LNCAP (cell line): ENCODE data around the gene PLEKHA1.
A peak's percentile ranks its signal among the peaks of the same experiment; 100 is the strongest.

Experiments
- TF ChIP-seq, protein P1 (sequence below): fragments of 450-650 bp; IDR thresholded peaks from 2 replicates; pipeline ENCODE4 v1.5.1; 2017; ENCODE audit warnings: mild to moderate bottlenecking

The PLEKHA1 gene

GRCh38 chr10:122427280-122427679 lies 52.8 kb downstream of the PLEKHA1 start:
- TF ChIP-seq, protein P1, sequence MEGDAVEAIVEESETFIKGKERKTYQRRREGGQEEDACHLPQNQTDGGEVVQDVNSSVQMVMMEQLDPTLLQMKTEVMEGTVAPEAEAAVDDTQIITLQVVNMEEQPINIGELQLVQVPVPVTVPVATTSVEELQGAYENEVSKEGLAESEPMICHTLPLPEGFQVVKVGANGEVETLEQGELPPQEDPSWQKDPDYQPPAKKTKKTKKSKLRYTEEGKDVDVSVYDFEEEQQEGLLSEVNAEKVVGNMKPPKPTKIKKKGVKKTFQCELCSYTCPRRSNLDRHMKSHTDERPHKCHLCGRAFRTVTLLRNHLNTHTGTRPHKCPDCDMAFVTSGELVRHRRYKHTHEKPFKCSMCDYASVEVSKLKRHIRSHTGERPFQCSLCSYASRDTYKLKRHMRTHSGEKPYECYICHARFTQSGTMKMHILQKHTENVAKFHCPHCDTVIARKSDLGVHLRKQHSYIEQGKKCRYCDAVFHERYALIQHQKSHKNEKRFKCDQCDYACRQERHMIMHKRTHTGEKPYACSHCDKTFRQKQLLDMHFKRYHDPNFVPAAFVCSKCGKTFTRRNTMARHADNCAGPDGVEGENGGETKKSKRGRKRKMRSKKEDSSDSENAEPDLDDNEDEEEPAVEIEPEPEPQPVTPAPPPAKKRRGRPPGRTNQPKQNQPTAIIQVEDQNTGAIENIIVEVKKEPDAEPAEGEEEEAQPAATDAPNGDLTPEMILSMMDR = no peak

DNA sequence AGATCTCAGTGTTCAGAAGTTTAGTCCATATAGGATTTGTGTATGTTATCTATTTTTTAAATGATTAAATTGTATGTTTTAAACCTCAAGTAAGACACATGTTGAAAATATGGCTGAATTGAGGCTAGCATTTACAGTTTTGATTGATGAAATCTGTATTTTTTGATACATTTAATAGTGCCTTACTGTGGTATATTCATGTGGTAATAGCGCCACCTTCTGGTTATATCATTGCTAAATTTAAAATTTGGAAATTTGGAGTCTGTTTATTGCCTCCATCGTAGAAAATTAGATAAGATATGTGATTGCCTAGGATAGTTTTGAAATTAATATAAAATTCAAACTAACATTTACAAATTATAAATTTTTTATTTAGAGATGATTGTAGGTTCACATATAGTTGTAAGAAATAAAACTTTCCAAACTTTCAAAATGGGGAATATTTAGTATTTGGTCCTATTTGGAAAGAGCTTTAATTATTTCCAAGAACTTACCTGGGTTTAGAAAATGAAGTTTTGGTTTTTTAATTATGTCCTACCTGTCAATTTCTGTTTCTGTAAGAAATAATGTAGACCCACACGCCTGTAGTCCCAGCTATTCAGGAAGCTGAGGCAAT lies 60.8 kb downstream of the PLEKHA1 start:
- TF ChIP-seq, protein P1 = peak; percentile 62

DNA sequence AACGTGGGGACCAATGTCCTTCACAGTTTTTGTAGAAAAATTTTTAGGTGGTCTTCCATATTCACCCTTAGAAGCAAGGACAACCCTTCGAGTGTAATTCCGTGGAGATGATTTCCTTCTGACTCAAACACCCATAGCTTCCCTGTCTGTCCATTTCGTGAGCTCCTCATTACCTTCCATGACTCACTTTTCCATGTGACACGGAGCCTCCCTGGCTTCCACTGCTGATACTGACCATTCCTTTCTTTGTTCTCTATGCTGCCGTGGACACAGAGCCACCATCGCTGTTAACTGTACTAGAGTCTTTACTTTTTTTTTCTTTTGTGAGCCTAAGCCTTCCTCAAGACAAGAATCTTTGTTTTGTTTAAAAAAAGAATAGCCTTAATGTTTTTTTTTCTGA lies 67.5 kb downstream of the PLEKHA1 start:
- TF ChIP-seq, protein P1 = no peak

DNA sequence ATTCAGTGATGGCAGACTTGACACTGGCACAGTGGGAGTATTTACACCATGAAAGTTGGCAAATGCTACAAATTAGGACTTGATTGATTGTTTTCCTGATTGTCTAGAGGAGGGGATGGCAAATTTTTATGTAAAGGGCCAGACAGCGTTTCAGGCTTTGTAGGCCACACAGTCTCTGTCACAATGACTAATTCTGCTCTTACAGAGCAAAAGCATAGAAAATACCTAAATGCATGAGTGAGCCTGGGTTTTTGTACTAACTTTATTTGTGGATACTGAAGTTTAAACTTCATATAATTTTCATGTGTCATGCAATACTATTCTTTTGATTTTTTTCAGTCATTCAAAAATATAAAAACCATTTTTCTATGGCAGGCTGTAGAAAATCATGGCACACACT lies 71.0 kb downstream of the PLEKHA1 start:
- TF ChIP-seq, protein P1 = no peak

DNA sequence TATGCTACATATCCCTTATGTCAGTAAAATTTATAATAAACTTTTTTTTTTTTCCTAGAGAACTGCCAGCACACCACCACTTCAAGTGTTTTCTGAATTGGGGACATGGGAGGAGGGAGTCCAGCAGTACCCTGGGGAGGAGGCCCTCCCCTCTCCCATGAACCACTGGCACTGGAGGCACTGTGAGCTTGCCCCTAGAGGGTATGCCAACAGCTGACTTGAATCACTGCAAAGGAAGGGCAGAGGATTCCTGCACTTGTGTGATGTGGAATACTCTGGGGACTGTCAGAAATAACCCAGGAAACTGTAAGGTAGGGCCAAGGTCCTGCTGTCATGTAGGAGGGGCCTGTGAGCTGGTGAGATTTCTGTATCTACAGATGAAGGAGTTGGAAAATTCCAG lies 71.4 kb downstream of the PLEKHA1 start:
- TF ChIP-seq, protein P1 = no peak

DNA sequence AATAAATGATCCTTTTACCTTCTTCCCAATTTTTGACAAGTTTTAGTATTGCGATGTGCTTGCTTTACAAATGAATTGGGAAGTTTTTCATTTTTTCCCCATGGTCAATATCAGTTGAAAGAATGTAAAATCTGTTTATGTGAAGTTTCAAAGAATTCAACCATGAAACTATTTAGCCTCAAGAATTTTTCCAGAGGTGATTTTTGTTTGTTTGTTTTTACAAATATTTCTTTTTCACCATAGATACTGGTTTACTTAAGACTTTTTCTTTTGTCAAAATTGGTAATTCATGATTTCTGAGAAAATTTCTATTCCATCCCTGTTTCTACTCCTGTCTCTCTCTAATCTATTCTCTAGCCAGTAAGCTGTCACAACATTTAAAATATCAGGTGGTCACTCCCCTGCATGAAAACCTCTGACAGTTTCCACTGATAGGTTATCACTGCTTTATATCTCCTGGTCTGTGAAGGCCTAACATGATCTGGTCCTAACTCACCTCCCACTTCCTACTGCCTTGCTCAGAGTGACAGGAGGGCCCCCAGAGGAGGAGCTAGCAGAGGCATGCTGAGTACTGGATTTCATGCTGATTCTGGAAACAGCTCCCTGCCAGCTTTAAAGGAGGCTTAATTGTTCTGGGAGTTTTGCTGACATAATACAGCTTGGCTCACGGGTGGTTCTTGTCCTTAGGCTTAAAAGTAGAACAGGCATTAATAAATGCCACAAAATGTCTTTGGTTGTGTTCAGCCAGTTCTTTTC lies 72.3 kb downstream of the PLEKHA1 start:
- TF ChIP-seq, protein P1 = no peak

- TF ChIP-seq, protein P1 = no peak
These were observed 74.1 kb downstream of the PLEKHA1 start for GRCh38 chr10:122448600-122448999.
